Lower lobe of right lung (tissue), 2 donors: ENCODE results near the gene PCDHB6. TPM values are rescaled to one million over a fixed set of nuclear protein-coding genes. Genes with fewer than 3 reads are reported as not detected.
"Not testable (repeated sequence)": the region's sequence is repeated elsewhere in the genome, so short reads cannot be mapped to it uniquely, and the experiment has no call there.

Experiments
- ATAC-seq, 2 donors: fragments of 200-7000 bp; cut with Tn5 transposase; one replicate each; pipeline ENCODE4 v1.9.1; 2020 to 2022; ENCODE audit warnings: mild to moderate bottlenecking in 2 of 2, moderate library complexity in 2 of 2
- DNase-seq: peaks from one replicate; pipeline ENCODE4 v3.0.0-alpha.2; 2020
- H3K27ac ChIP-seq: fragments of 200-600 bp; one replicate; pipeline ENCODE4 v1.8.0; 2022
- H3K27me3 ChIP-seq: fragments of 200-600 bp; one replicate; pipeline ENCODE4 v1.8.0; 2022; ENCODE audit warnings: low read depth
- H3K36me3 ChIP-seq: fragments of 200-600 bp; one replicate; pipeline ENCODE4 v1.8.0; 2022; ENCODE audit warnings: mild to moderate bottlenecking
- H3K4me1 ChIP-seq: fragments of 200-600 bp; one replicate; pipeline ENCODE4 v1.8.0; 2022
- H3K4me3 ChIP-seq: fragments of 200-600 bp; one replicate; pipeline ENCODE4 v1.8.0; 2022; ENCODE audit warnings: mild to moderate bottlenecking
- H3K9me3 ChIP-seq: fragments of 200-600 bp; one replicate; pipeline ENCODE4 v1.8.0; 2022
- intact Hi-C: fragments of 100-400 bp; cut with DNase I; formaldehyde crosslinking; loops from one replicate; pipeline ENCODE4 v1.11.0; 2022
- total RNA-seq: library from RNA; stranded (reverse); fragmentation: NEBNext Ultra II Directional; extraction: Animal tissue kit (Norgen Biotek cat#: 25700); gene quantifications from one replicate; pipeline ENCODE4 v1.2.1, GENCODE V29; 2021
- TF ChIP-seq, protein P1 (sequence below): fragments of 200-600 bp; IDR thresholded peaks from one replicate; pipeline ENCODE4 v1.8.0; 2022; ENCODE audit warnings: antibody characterized with exemption, mild to moderate bottlenecking
- donor health status: DM: no; HTN: yes; CAD: no; lungs with severe emphysema.

Gene PCDHB6
- total RNA-seq, 1 donor from 2014 or later: 0.41 TPM

GRCh38 chr5:141155540-141156374 lies 5.9 kb downstream of the PCDHB6 start:
- TF ChIP-seq, protein P1, sequence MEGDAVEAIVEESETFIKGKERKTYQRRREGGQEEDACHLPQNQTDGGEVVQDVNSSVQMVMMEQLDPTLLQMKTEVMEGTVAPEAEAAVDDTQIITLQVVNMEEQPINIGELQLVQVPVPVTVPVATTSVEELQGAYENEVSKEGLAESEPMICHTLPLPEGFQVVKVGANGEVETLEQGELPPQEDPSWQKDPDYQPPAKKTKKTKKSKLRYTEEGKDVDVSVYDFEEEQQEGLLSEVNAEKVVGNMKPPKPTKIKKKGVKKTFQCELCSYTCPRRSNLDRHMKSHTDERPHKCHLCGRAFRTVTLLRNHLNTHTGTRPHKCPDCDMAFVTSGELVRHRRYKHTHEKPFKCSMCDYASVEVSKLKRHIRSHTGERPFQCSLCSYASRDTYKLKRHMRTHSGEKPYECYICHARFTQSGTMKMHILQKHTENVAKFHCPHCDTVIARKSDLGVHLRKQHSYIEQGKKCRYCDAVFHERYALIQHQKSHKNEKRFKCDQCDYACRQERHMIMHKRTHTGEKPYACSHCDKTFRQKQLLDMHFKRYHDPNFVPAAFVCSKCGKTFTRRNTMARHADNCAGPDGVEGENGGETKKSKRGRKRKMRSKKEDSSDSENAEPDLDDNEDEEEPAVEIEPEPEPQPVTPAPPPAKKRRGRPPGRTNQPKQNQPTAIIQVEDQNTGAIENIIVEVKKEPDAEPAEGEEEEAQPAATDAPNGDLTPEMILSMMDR: no peak
- Histone ChIP-seq H3K4me3 (no peak overlapping the region), H3K27ac (no peak overlapping the region), H3K27me3 (peaks cover 5% of the 10 kb centered on the region), H3K9me3 (peaks cover 19% of the 10 kb centered on the region), H3K4me1 (no peaks in the 10 kb centered on the region), H3K36me3 (no peaks in the 10 kb centered on the region)
- ATAC-seq (no peak), DNase-seq (no peak)
- intact Hi-C loops: no loop called here

DNA sequence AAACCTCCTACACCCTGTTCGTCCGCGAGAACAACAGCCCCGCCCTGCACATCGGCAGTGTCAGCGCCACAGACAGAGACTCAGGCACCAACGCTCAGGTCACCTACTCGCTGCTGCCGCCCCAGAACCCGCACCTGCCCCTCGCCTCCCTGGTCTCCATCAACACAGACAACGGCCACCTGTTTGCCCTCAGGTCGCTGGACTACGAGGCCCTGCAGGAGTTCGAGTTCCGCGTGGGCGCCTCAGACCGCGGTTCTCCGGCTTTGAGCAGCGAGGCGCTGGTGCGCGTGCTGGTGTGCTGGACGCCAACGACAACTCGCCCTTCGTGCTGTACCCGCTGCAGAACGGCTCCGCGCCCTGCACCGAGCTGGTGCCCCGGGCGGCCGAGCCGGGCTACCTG lies 7.5 kb downstream of the PCDHB6 start:
- ATAC-seq, H3K36me3 ChIP-seq, H3K27me3 ChIP-seq, H3K4me3 ChIP-seq, H3K4me1 ChIP-seq, DNase-seq, H3K27ac ChIP-seq, intact Hi-C loops: not testable (repeated sequence)
- peaks cover 19% of the 10 kb centered on the region for H3K9me3 ChIP-seq

DNA sequence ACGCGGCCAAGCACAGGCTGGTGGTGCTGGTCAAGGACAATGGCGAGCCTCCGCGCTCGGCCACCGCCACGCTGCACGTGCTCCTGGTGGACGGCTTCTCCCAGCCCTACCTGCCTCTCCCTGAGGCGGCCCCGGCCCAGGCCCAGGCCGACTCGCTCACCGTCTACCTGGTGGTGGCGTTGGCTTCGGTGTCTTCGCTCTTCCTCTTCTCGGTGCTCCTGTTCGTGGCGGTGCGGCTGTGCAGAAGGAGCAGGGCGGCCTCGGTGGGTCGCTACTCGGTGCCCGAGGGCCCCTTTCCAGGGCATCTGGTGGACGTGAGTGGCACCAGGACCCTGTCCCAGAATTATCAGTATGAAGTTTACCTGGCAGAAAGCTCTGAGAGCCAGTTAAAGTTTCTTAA lies 8.0 kb downstream of the PCDHB6 start:
- H3K4me3 ChIP-seq, DNase-seq, ATAC-seq, H3K36me3 ChIP-seq, H3K27ac ChIP-seq, H3K4me1 ChIP-seq, H3K27me3 ChIP-seq, intact Hi-C loops: not testable (repeated sequence)
- H3K9me3 ChIP-seq: peaks cover 19% of the 10 kb centered on the region

DNA sequence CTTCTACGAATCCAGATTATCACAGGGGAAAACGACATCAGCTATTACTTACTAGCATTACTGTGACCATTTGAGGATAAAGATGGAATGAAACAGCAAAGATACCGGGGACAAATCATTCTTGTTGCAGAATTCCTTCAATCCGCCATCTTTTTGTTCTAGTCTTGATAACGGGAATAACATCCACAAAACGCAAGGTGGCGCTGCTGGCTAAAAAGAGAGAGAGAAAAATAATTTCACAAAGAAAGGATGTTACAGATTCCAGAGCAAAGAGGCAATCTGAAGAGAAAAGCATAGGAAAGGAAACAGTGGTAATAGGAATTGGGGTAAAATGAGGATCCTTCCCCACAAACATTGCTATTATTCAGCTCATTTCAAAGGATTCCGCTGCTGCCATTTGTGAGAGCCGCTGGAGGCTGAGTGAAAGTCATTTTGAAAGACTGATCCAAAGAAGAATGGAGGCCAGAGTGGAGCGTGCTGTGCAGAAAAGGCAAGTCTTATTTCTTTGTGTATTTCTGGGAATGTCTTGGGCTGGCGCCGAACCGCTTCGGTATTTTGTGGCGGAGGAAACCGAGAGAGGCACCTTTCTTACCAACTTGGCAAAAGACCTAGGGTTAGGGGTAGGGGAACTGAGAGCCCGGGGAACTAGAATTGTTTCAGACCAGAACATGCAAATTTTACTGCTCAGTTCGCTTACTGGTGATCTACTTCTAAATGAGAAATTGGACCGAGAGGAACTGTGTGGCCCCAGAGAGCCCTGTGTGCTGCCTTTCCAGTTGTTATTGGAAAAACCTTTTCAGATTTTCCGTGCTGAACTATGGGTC lies 22.7 kb downstream of the PCDHB6 start, which contains the start of gene PCDHB7:
Gene PCDHB7, plus strand, starts transcription at position 264 of the 824 bp plus-strand sequence. Its CDS starts 192 bp downstream, at position 456.
- H3K9me3 ChIP-seq: peaks cover 18% of the 10 kb centered on the region
- TF ChIP-seq, protein P1: peak; percentile 39
- peak within 1 kb of the TSS; percentile 13 for H3K4me3 ChIP-seq
- H3K27ac ChIP-seq: no peak within 1 kb of the TSS
- peaks cover 26% of the 10 kb centered on the region for H3K27me3 ChIP-seq
- ATAC-seq (no peak), DNase-seq (no peak)
- H3K4me1 ChIP-seq: no peaks in the 10 kb centered on the region
- intact Hi-C loops: no loop called here
- no peaks in the 10 kb centered on the region for H3K36me3 ChIP-seq

DNA sequence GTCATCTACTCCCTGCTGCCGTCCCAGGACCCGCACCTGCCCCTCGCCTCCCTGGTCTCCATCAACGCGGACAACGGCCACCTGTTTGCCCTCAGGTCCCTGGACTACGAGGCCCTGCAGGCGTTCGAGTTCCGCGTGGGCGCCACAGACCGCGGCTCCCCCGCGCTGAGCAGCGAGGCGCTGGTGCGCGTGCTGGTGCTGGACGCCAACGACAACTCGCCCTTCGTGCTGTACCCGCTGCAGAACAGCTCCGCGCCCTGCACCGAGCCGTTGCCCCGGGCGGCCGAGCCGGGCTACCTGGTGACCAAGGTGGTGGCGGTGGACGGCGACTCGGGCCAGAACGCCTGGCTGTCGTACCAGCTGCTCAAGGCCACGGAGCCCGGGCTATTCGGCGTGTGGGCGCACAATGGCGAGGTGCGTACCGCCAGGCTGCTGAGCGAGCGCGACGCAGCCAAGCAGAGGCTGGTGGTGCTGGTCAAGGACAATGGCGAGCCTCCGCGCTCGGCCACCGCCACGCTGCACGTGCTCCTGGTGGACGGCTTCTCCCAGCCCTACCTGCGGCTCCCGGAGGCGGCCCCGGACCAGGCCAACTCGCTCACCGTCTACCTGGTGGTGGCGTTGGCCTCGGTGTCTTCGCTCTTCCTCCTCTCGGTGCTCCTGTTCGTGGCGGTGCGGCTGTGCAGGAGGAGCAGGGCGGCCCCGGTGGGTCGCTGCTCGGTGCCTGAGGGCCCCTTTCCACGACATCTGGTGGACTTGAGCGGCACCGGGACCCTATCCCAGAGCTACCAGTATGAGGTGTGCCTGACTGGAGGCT lies 24.6 kb downstream of the PCDHB6 start:
- DNase-seq, H3K36me3 ChIP-seq, ATAC-seq, H3K4me1 ChIP-seq, H3K27ac ChIP-seq, H3K4me3 ChIP-seq, intact Hi-C loops: not testable (repeated sequence)
- peaks cover 25% of the 10 kb centered on the region for H3K27me3 ChIP-seq
- H3K9me3 ChIP-seq: peaks cover 28% of the 10 kb centered on the region

- intact Hi-C loops: no loop called here
- Histone ChIP-seq H3K4me1 (no peaks in the 10 kb centered on the region), H3K9me3 (peaks cover 28% of the 10 kb centered on the region), H3K27me3 (peaks cover 25% of the 10 kb centered on the region), H3K27ac (no peak overlapping the region), H3K4me3 (no peak overlapping the region), H3K36me3 (no peaks in the 10 kb centered on the region)
- no peak for DNase-seq
- no peak for ATAC-seq
- TF ChIP-seq, protein P1: no peak
These were observed 26.1 kb downstream of the PCDHB6 start for GRCh38 chr5:141175933-141176332.
